ENCODE measurements around the gene SORCS3. TPM values are rescaled to one million over a fixed set of nuclear protein-coding genes. Genes with fewer than 3 reads are reported as not detected.

The SORCS3 gene
- total RNA-seq, 1 experiment from 2014 or later: 0.94 TPM

DNA sequence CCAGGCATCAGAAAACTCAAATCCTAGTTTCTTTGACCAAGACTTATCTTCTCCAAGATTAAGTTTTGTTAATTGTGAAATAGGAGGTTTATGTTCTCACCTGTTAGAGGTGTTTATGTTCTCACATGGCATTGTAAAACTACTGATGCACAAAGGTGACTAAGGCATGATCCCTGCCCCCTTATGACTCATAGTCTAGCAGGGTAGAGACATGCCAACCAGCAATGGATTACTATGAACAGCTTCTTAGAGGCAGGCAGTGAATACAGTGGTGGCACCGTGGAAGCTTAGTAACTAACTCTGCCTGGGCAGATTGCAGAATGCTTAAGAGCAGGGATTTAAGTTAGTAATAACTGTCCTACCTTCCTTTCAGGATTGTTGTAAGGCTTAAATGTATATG, 400.9 kb downstream of the SORCS3 start (continued):
- TF ChIP-seq, protein P1, sequence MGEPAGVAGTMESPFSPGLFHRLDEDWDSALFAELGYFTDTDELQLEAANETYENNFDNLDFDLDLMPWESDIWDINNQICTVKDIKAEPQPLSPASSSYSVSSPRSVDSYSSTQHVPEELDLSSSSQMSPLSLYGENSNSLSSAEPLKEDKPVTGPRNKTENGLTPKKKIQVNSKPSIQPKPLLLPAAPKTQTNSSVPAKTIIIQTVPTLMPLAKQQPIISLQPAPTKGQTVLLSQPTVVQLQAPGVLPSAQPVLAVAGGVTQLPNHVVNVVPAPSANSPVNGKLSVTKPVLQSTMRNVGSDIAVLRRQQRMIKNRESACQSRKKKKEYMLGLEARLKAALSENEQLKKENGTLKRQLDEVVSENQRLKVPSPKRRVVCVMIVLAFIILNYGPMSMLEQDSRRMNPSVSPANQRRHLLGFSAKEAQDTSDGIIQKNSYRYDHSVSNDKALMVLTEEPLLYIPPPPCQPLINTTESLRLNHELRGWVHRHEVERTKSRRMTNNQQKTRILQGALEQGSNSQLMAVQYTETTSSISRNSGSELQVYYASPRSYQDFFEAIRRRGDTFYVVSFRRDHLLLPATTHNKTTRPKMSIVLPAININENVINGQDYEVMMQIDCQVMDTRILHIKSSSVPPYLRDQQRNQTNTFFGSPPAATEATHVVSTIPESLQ (CRISPR knock-in tag; IDR thresholded peaks at IDR 0.05): no peak
- TF ChIP-seq, protein P2, sequence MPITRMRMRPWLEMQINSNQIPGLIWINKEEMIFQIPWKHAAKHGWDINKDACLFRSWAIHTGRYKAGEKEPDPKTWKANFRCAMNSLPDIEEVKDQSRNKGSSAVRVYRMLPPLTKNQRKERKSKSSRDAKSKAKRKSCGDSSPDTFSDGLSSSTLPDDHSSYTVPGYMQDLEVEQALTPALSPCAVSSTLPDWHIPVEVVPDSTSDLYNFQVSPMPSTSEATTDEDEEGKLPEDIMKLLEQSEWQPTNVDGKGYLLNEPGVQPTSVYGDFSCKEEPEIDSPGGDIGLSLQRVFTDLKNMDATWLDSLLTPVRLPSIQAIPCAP (CRISPR knock-in tag; IDR thresholded peaks at IDR 0.05): no peak
- TF ChIP-seq, protein P3, sequence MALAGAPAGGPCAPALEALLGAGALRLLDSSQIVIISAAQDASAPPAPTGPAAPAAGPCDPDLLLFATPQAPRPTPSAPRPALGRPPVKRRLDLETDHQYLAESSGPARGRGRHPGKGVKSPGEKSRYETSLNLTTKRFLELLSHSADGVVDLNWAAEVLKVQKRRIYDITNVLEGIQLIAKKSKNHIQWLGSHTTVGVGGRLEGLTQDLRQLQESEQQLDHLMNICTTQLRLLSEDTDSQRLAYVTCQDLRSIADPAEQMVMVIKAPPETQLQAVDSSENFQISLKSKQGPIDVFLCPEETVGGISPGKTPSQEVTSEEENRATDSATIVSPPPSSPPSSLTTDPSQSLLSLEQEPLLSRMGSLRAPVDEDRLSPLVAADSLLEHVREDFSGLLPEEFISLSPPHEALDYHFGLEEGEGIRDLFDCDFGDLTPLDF (CRISPR knock-in tag; IDR thresholded peaks at IDR 0.05): no peak
- TF ChIP-seq, protein P4, sequence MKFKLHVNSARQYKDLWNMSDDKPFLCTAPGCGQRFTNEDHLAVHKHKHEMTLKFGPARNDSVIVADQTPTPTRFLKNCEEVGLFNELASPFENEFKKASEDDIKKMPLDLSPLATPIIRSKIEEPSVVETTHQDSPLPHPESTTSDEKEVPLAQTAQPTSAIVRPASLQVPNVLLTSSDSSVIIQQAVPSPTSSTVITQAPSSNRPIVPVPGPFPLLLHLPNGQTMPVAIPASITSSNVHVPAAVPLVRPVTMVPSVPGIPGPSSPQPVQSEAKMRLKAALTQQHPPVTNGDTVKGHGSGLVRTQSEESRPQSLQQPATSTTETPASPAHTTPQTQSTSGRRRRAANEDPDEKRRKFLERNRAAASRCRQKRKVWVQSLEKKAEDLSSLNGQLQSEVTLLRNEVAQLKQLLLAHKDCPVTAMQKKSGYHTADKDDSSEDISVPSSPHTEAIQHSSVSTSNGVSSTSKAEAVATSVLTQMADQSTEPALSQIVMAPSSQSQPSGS (CRISPR knock-in tag; IDR thresholded peaks at IDR 0.05; ENCODE audit: borderline replicate concordance, low read depth): no peak
- TF ChIP-seq ZNF219 (CRISPR knock-in tag; IDR thresholded peaks at IDR 0.05; ENCODE audit: borderline replicate concordance): no peak

DNA sequence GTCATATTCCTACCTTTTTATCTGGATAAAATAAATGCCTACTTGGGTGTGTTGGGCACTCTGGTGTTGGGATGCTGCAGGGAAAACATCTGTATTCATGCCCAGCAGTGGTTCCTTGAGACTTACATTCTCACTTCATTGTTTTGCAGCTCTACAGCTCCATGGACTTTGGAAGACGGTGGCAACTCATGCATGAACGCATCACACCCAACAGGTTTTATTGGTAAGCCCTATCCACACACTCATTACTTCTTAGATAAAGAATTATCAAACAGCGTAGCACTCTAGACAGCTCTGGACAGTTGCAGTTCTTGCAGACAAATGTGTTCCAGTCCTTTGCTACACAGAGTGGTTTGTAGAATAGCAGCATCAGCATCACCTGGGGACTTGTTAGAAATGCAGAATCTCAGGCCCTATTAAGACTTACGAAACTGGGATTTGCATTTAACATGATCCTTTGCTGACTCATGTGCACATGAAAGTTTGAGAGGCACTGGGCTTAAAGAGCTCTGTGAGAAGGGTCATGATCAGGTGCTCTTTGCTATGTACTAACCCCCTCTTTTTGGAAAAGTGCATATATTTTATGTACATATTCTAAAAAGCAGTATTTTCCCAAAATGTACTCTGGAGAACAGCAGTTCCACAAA, 401.9 kb downstream of the SORCS3 start:
- no peak for TF ChIP-seq NFE2L1 (CRISPR knock-in tag; IDR thresholded peaks at IDR 0.05)
- TF ChIP-seq, protein P5, sequence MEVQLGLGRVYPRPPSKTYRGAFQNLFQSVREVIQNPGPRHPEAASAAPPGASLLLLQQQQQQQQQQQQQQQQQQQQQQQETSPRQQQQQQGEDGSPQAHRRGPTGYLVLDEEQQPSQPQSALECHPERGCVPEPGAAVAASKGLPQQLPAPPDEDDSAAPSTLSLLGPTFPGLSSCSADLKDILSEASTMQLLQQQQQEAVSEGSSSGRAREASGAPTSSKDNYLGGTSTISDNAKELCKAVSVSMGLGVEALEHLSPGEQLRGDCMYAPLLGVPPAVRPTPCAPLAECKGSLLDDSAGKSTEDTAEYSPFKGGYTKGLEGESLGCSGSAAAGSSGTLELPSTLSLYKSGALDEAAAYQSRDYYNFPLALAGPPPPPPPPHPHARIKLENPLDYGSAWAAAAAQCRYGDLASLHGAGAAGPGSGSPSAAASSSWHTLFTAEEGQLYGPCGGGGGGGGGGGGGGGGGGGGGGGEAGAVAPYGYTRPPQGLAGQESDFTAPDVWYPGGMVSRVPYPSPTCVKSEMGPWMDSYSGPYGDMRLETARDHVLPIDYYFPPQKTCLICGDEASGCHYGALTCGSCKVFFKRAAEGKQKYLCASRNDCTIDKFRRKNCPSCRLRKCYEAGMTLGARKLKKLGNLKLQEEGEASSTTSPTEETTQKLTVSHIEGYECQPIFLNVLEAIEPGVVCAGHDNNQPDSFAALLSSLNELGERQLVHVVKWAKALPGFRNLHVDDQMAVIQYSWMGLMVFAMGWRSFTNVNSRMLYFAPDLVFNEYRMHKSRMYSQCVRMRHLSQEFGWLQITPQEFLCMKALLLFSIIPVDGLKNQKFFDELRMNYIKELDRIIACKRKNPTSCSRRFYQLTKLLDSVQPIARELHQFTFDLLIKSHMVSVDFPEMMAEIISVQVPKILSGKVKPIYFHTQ (CRISPR knock-in tag; IDR thresholded peaks at IDR 0.05): no peak
- no peak for TF ChIP-seq SMAD3 (CRISPR knock-in tag; IDR thresholded peaks at IDR 0.05; ENCODE audit: borderline replicate concordance)
- TF ChIP-seq, protein P6, sequence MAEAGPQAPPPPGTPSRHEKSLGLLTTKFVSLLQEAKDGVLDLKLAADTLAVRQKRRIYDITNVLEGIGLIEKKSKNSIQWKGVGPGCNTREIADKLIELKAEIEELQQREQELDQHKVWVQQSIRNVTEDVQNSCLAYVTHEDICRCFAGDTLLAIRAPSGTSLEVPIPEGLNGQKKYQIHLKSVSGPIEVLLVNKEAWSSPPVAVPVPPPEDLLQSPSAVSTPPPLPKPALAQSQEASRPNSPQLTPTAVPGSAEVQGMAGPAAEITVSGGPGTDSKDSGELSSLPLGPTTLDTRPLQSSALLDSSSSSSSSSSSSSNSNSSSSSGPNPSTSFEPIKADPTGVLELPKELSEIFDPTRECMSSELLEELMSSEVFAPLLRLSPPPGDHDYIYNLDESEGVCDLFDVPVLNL (CRISPR knock-in tag; IDR thresholded peaks at IDR 0.05; ENCODE audit: borderline replicate concordance, low read depth): no peak
- H3K4me3 Mint-ChIP-seq: no peak overlapping the region
- ChIA-PET POLR2A (no interaction called here), CTCF (interaction anchor here (1.2 kb wide), 1 partner anchor 710 kb away, joined by 3 read pairs; no protein-coding TSS in a partner anchor)
- no peaks in the 10 kb centered on the region for H3K4me1 Mint-ChIP-seq
- no peaks in the 10 kb centered on the region for H3K36me3 Mint-ChIP-seq
- no peak overlapping the region for H3K27ac Mint-ChIP-seq
- peaks cover 3% of the 10 kb centered on the region; the same call in 1 of the 2 replicates for H3K9me3 Mint-ChIP-seq
- ATAC-seq (no peak), DNase-seq (ENCODE audit: low spot score) (no peak)
- H3K27me3 Mint-ChIP-seq (ENCODE audit: low read depth): no peaks in the 10 kb centered on the region

DNA sequence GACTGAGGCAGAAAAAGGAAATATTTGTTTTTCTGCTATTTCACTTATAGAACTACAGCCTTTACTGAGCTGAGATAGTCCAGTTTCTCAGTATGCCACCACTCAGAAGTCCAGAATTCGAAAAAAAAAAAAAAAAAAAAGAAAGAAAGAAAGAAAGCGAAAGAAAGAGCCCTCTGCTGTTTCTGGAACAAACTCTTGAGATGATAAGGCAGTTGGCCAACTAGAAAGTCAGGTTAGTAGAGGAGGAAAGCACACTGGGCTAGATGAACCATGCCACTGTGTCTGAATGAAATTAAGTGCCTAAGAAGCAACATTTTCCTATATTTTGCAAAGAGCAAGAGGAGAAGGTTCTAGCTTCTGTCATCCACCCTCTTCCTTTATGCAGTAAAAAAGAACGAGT, 403.8 kb downstream of the SORCS3 start:
- ChIA-PET CTCF (no interaction called here), POLR2A (no interaction called here)
- no peak overlapping the region for H3K4me3 Mint-ChIP-seq
- ATAC-seq (no peak), DNase-seq (ENCODE audit: low spot score) (no peak)
- H3K27me3 Mint-ChIP-seq (ENCODE audit: low read depth): no peaks in the 10 kb centered on the region
- H3K36me3 Mint-ChIP-seq: no peaks in the 10 kb centered on the region
- H3K27ac Mint-ChIP-seq: no peak overlapping the region
- no peaks in the 10 kb centered on the region for H3K4me1 Mint-ChIP-seq
- H3K9me3 Mint-ChIP-seq: peaks cover 9% of the 10 kb centered on the region; the same call in 1 of the 2 replicates
- TF ChIP-seq, protein P7, sequence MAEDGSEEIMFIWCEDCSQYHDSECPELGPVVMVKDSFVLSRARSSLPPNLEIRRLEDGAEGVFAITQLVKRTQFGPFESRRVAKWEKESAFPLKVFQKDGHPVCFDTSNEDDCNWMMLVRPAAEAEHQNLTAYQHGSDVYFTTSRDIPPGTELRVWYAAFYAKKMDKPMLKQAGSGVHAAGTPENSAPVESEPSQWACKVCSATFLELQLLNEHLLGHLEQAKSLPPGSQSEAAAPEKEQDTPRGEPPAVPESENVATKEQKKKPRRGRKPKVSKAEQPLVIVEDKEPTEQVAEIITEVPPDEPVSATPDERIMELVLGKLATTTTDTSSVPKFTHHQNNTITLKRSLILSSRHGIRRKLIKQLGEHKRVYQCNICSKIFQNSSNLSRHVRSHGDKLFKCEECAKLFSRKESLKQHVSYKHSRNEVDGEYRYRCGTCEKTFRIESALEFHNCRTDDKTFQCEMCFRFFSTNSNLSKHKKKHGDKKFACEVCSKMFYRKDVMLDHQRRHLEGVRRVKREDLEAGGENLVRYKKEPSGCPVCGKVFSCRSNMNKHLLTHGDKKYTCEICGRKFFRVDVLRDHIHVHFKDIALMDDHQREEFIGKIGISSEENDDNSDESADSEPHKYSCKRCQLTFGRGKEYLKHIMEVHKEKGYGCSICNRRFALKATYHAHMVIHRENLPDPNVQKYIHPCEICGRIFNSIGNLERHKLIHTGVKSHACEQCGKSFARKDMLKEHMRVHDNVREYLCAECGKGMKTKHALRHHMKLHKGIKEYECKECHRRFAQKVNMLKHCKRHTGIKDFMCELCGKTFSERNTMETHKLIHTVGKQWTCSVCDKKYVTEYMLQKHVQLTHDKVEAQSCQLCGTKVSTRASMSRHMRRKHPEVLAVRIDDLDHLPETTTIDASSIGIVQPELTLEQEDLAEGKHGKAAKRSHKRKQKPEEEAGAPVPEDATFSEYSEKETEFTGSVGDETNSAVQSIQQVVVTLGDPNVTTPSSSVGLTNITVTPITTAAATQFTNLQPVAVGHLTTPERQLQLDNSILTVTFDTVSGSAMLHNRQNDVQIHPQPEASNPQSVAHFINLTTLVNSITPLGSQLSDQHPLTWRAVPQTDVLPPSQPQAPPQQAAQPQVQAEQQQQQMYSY (CRISPR knock-in tag; IDR thresholded peaks at IDR 0.05): no peak
- TF ChIP-seq SMAD4 (CRISPR knock-in tag; IDR thresholded peaks at IDR 0.05): no peak
- TF ChIP-seq, protein P8, sequence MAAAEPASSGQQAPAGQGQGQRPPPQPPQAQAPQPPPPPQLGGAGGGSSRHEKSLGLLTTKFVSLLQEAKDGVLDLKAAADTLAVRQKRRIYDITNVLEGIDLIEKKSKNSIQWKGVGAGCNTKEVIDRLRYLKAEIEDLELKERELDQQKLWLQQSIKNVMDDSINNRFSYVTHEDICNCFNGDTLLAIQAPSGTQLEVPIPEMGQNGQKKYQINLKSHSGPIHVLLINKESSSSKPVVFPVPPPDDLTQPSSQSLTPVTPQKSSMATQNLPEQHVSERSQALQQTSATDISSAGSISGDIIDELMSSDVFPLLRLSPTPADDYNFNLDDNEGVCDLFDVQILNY (CRISPR knock-in tag; IDR thresholded peaks at IDR 0.05): no peak
- no peak for TF ChIP-seq SP1 (CRISPR knock-in tag; conservative IDR thresholded peaks at IDR 0.05)
- no peak for TF ChIP-seq ZBTB21 (CRISPR knock-in tag; IDR thresholded peaks at IDR 0.05; ENCODE audit: borderline replicate concordance)
- no peak for TF ChIP-seq NR3C1 (CRISPR knock-in tag; conservative IDR thresholded peaks at IDR 0.05; ENCODE audit: low read depth)

Measured in WTC11 (cell line).